Measurements from ENCODE around the gene ITGAE.
"Not testable (repeated sequence)": the region's sequence is repeated elsewhere in the genome, so short reads cannot be mapped to it uniquely, and the experiment has no call there.

Gene ITGAE

GRCh38 chr17:3755335-3756030 is 45.5 kb downstream of the ITGAE start:
- DNase-seq: no peak

- peak; percentile 95 for DNase-seq
Measured at GRCh38 chr17:3754458-3755334, 46.3 kb downstream of the ITGAE start.

GRCh38 chr17:3754066-3754457 is 46.9 kb downstream of the ITGAE start:
- no peak for DNase-seq

GRCh38 chr17:3753624-3754023 is 47.4 kb downstream of the ITGAE start:
- DNase-seq: no peak

GRCh38 chr17:3751836-3752235 is 49.2 kb downstream of the ITGAE start:
- DNase-seq: no peak

GRCh38 chr17:3750926-3751325 is 50.1 kb downstream of the ITGAE start:
- no peak for DNase-seq

GRCh38 chr17:3750296-3750695 is 50.7 kb downstream of the ITGAE start:
- no peak for DNase-seq

- no peak for DNase-seq
Measured at GRCh38 chr17:3748576-3748975, 52.4 kb downstream of the ITGAE start.

GRCh38 chr17:3747805-3748204 is 53.2 kb downstream of the ITGAE start:
- no peak for DNase-seq

- no peak for DNase-seq
Measured at GRCh38 chr17:3745071-3745470, 55.9 kb downstream of the ITGAE start.

- no peak for DNase-seq
Measured at GRCh38 chr17:3744014-3744413, 57.0 kb downstream of the ITGAE start.

- DNase-seq: no peak
Measured at GRCh38 chr17:3740611-3741073, 60.3 kb downstream of the ITGAE start.

- DNase-seq: no peak
Measured at GRCh38 chr17:3739422-3740124, 61.4 kb downstream of the ITGAE start.

GRCh38 chr17:3738562-3739295 is 62.3 kb downstream of the ITGAE start:
- DNase-seq: no peak

GRCh38 chr17:3735515-3735914 is 65.5 kb downstream of the ITGAE start:
- no peak for DNase-seq

GRCh38 chr17:3734911-3735276 is 66.1 kb downstream of the ITGAE start:
- not testable (repeated sequence) for DNase-seq

- no peak for DNase-seq
Measured at GRCh38 chr17:3732210-3732621, 68.8 kb downstream of the ITGAE start.

GRCh38 chr17:3730881-3731429 is 70.0 kb downstream of the ITGAE start:
- DNase-seq: no peak

GRCh38 chr17:3729881-3730280 is 71.1 kb downstream of the ITGAE start:
- DNase-seq: no peak

GRCh38 chr17:3728099-3728498 is 72.9 kb downstream of the ITGAE start:
- not testable (repeated sequence) for DNase-seq

GRCh38 chr17:3727041-3727440 is 73.9 kb downstream of the ITGAE start:
- no peak for DNase-seq

- no peak for DNase-seq
Measured at GRCh38 chr17:3724378-3725077, 76.5 kb downstream of the ITGAE start.

Data from NCI-H1048 (cell line).